GM11168 (cell line): ENCODE results near the gene ZNF442.
"Not testable (repeated sequence)": the region's sequence is repeated elsewhere in the genome, so short reads cannot be mapped to it uniquely, and the experiment has no call there.

Experiments used
- in situ Hi-C: fragments of 300-500 bp; cut with MboI; formaldehyde crosslinking; loops from one replicate; pipeline ENCODE4 v1.12.0; 2022; ENCODE audit warnings: low sequenced_read_pairs; ENCODE audit not compliant: unreplicated experiment

Gene ZNF442

GRCh38 chr19:12365236-12366162, at the start of gene ZNF442:
ZNF442 (minus strand) TSS chr19:12365683; CDS start chr19:12363631, 2,052 bp downstream.
- in situ Hi-C loops = no loop called here

- in situ Hi-C loops = no loop called here
Measured at GRCh38 chr19:12411893-12412292, 46.4 kb upstream of the ZNF442 start.

GRCh38 chr19:12400633-12401502, 35.4 kb upstream of the ZNF442 start, which contains the start of gene ZNF799:
ZNF799 (minus strand) TSS chr19:12401271; CDS start chr19:12401070, 201 bp downstream.
- in situ Hi-C loops = no loop called here

- in situ Hi-C loops = not testable (repeated sequence)
Measured at GRCh38 chr19:12399901-12400632, 34.6 kb upstream of the ZNF442 start.

- in situ Hi-C loops = not testable (repeated sequence)
Measured at GRCh38 chr19:12391148-12391547, 25.7 kb upstream of the ZNF442 start.

GRCh38 chr19:12386365-12386764, 20.9 kb upstream of the ZNF442 start:
- in situ Hi-C loops = loop anchor here (5.0 kb wide), 1 partner anchor 41 kb away; no protein-coding TSS in a partner anchor

GRCh38 chr19:12380444-12380737, 14.9 kb upstream of the ZNF442 start:
- in situ Hi-C loops = no loop called here

- in situ Hi-C loops = no loop called here
Measured at GRCh38 chr19:12379732-12380443, 14.4 kb upstream of the ZNF442 start.

GRCh38 chr19:12374026-12374425, 8.5 kb upstream of the ZNF442 start:
- in situ Hi-C loops = no loop called here

GRCh38 chr19:12364391-12365235, 870 bp downstream of the ZNF442 start:
- in situ Hi-C loops = no loop called here

GRCh38 chr19:12362236-12362635, 3.2 kb downstream of the ZNF442 start:
- in situ Hi-C loops = not testable (repeated sequence)

GRCh38 chr19:12353375-12353774, 12.1 kb downstream of the ZNF442 start:
- in situ Hi-C loops = no loop called here

- in situ Hi-C loops = no loop called here
Measured at GRCh38 chr19:12350890-12351197, 14.6 kb downstream of the ZNF442 start.

GRCh38 chr19:12350185-12350889, 15.1 kb downstream of the ZNF442 start:
- in situ Hi-C loops = no loop called here

GRCh38 chr19:12346896-12347295, 18.6 kb downstream of the ZNF442 start:
- in situ Hi-C loops = no loop called here

- in situ Hi-C loops = no loop called here
Measured at GRCh38 chr19:12345197-12345596, 20.3 kb downstream of the ZNF442 start.

GRCh38 chr19:12333162-12334159, 32.0 kb downstream of the ZNF442 start, which contains the start of gene ZNF563:
ZNF563 (minus strand) TSS chr19:12333633; CDS start chr19:12333482, 151 bp downstream.
- in situ Hi-C loops = no loop called here
